Suprapubic skin (tissue), 4 donors: ENCODE results near the gene VWA2. TPM values are rescaled to one million over a fixed set of nuclear protein-coding genes. Genes with fewer than 3 reads are reported as not detected.

Source experiments
- DNase-seq, 2 donors: peaks; one replicate each; pipeline ENCODE4 v3.0.0-alpha.2; 2019; ENCODE audit warnings: low spot score in 2 of 2
- H3K27ac ChIP-seq: fragments of 200-600 bp; sonication (generic); one replicate; pipeline ENCODE4 v1.5.1; 2019
- H3K27me3 ChIP-seq: fragments of 200-600 bp; sonication (generic); one replicate; pipeline ENCODE4 v1.5.1; 2019
- H3K36me3 ChIP-seq: fragments of 200-600 bp; sonication (generic); one replicate; pipeline ENCODE4 v1.5.1; 2019
- H3K4me1 ChIP-seq: fragments of 200-600 bp; sonication (generic); one replicate; pipeline ENCODE4 v1.5.1; 2019
- H3K4me3 ChIP-seq: fragments of 200-600 bp; sonication (generic); one replicate; pipeline ENCODE4 v1.5.1; 2019; ENCODE audit warnings: mild to moderate bottlenecking
- H3K9me3 ChIP-seq: fragments of 200-600 bp; sonication (generic); one replicate; pipeline ENCODE4 v1.5.1; 2019
- EP300 ChIP-seq: sonication (generic); formaldehyde crosslinking; IDR thresholded peaks from one replicate; pipeline ENCODE4 v1.6.1; 2017; ENCODE audit warnings: antibody characterized with exemption
- POLR2A ChIP-seq, 2 donors: fragments of 450-650 bp; IDR thresholded peaks; one replicate each; pipeline ENCODE4 v1.6.1; 2017; ENCODE audit warnings: antibody characterized with exemption in 2 of 2, mild to moderate bottlenecking in 2 of 2, moderate library complexity in 2 of 2
- POLR2AphosphoS5 ChIP-seq, 3 donors: sonication (generic); formaldehyde crosslinking; IDR thresholded peaks; one replicate each; pipeline ENCODE4 v1.6.1; 2017; ENCODE audit warnings: antibody characterized with exemption in 3 of 3
- WGBS: methylation state at CpG from one replicate; pipeline ENCODE4 v1.1.5; 2018; 5-methylcytosine and 5-hydroxymethylcytosine counted together
- total RNA-seq, 4 donors: library from RNA; depleted of rRNA; stranded (reverse); fragments of >200 nt; gene quantifications; one replicate each; pipeline ENCODE4 v1.1.0, GENCODE V29; 2016
- TF ChIP-seq, protein P1 (sequence below), 2 donors: fragments of 200-600 bp in 1 of 2; fragments of 450-650 bp in 1 of 2; sonication (generic) in 1 of 2; IDR thresholded peaks; one replicate each; pipeline ENCODE4 v1.5.1; 2016 to 2019; ENCODE audit warnings: antibody characterized with exemption in 2 of 2, mild to moderate bottlenecking in 1 of 2, moderate library complexity in 1 of 2

Gene VWA2
- total RNA-seq, 4 donors from 2014 or later = 15.7 to 31.0 (median 20.2) TPM

DNA sequence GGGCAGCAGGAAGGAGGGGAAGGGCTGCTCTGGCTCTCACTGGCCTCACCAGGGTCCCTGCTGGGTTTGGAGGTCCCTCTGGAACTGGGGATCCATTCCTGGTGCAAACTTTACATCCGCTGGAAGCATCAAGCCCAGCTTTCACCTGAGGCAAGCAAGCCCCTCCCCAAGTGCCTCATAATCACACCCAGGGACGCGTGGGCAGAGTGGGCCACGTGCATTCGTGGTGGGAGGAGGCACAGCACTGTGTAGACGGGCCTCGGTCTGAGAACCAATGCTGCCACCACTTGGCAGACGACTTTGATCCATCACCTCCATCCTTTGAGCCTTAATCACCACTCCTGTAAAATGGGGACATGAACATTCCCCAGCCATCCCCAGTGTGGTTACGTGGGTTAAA lies 74.1 kb downstream of the VWA2 start:
- Histone ChIP-seq H3K9me3 (no peaks in the 10 kb centered on the region), H3K4me1 (no peaks in the 10 kb centered on the region), H3K4me3 (no peak overlapping the region), H3K36me3 (peaks cover 25% of the 10 kb centered on the region), H3K27me3 (no peaks in the 10 kb centered on the region), H3K27ac (no peak overlapping the region)
- DNase-seq = peak; percentile 45 to 50
- WGBS = over 99% methylated on average over 9 of the region's 9 CpGs
- TF ChIP-seq POLR2A (IDR thresholded peaks at IDR 0.05) (no peak), POLR2AphosphoS5 (IDR thresholded peaks at IDR 0.05) (no peak), EP300 (no peak)
- TF ChIP-seq, protein P1, sequence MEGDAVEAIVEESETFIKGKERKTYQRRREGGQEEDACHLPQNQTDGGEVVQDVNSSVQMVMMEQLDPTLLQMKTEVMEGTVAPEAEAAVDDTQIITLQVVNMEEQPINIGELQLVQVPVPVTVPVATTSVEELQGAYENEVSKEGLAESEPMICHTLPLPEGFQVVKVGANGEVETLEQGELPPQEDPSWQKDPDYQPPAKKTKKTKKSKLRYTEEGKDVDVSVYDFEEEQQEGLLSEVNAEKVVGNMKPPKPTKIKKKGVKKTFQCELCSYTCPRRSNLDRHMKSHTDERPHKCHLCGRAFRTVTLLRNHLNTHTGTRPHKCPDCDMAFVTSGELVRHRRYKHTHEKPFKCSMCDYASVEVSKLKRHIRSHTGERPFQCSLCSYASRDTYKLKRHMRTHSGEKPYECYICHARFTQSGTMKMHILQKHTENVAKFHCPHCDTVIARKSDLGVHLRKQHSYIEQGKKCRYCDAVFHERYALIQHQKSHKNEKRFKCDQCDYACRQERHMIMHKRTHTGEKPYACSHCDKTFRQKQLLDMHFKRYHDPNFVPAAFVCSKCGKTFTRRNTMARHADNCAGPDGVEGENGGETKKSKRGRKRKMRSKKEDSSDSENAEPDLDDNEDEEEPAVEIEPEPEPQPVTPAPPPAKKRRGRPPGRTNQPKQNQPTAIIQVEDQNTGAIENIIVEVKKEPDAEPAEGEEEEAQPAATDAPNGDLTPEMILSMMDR (IDR thresholded peaks at IDR 0.05) = no peak

- WGBS = 89% methylated on average over 11 of the region's 11 CpGs
- peak; percentile 52 to 59 for DNase-seq
- Histone ChIP-seq H3K4me1 (no peaks in the 10 kb centered on the region), H3K9me3 (no peaks in the 10 kb centered on the region), H3K27me3 (no peaks in the 10 kb centered on the region), H3K27ac (no peak overlapping the region), H3K4me3 (no peak overlapping the region), H3K36me3 (peaks cover 25% of the 10 kb centered on the region)
- TF ChIP-seq POLR2AphosphoS5 (IDR thresholded peaks at IDR 0.05) (no peak), POLR2A (IDR thresholded peaks at IDR 0.05) (no peak), EP300 (no peak)
- TF ChIP-seq, protein P1 (IDR thresholded peaks at IDR 0.05) = no peak
Measured at GRCh38 chr10:114313866-114314265, 74.8 kb downstream of the VWA2 start.

- H3K27me3 ChIP-seq = no peaks in the 10 kb centered on the region
- no peak overlapping the region for H3K4me3 ChIP-seq
- no peaks in the 10 kb centered on the region for H3K9me3 ChIP-seq
- peaks cover 22% of the 10 kb centered on the region for H3K36me3 ChIP-seq
- peak; percentile 51 to 75 for DNase-seq
- TF ChIP-seq, protein P1 (IDR thresholded peaks at IDR 0.05) = no peak
- TF ChIP-seq POLR2A (IDR thresholded peaks at IDR 0.05) = no peak
- TF ChIP-seq POLR2AphosphoS5 (IDR thresholded peaks at IDR 0.05) = no peak
- TF ChIP-seq EP300 = no peak
- 91% methylated on average over 17 of the region's 22 CpGs for WGBS
- H3K4me1 ChIP-seq = peaks cover 11% of the 10 kb centered on the region
- no peak overlapping the region for H3K27ac ChIP-seq
Measured at GRCh38 chr10:114315566-114316420, 76.7 kb downstream of the VWA2 start.

- H3K27ac ChIP-seq = no peak overlapping the region
- no peak for TF ChIP-seq POLR2AphosphoS5 (IDR thresholded peaks at IDR 0.05)
- TF ChIP-seq POLR2A (IDR thresholded peaks at IDR 0.05) = no peak
- TF ChIP-seq EP300 = no peak
- TF ChIP-seq, protein P1 (IDR thresholded peaks at IDR 0.05) = no peak
- DNase-seq = peak in 1 of 2 donors; percentile 41
- WGBS = 68% methylated on average over 5 of the region's 5 CpGs
- H3K36me3 ChIP-seq = peaks cover 16% of the 10 kb centered on the region
- no peaks in the 10 kb centered on the region for H3K27me3 ChIP-seq
- no peak overlapping the region for H3K4me3 ChIP-seq
- H3K4me1 ChIP-seq = peaks cover 17% of the 10 kb centered on the region
- H3K9me3 ChIP-seq = no peaks in the 10 kb centered on the region
Measured at GRCh38 chr10:114316744-114317143, 77.7 kb downstream of the VWA2 start.

DNA sequence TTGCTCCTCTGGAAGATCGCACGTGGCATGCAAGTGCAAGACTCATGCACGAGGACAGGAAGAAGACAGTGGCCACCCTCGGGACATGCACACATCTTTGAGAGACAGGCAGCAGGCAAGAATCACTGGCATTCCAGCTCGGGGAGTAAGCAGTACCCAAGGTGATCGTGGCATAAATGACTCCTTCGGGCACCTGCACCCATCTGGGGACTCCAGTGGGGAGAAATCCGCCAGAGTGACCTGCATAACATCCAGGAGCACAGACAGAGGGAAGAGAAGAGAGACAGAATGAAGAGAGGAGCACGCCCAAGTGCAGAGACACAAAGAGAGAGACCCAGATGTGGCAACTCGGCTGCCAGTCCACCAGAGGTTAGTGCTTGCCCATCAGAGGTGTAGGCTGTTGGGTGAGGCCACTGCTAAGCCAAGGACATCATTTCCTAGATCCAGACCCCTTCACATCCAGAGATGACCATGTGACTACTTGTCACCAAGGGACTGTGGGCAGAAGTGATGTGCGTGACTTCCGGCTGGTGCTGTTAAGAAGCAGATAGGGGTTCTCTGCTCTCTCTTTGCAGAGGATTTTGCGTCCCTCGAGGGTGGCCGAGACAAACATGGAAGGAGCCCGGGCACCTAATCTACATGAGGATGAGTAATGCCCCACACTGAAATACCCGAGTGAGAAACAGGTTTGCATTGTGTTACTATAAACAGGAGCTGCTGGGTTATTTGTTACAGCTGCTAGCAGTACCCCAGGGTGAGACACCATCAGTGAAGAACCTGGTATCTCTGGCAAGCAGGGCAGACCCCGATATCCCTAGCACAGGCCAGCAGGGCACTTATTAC lies 80.6 kb downstream of the VWA2 start:
- WGBS = 85% methylated on average over 17 of the region's 18 CpGs
- no peaks in the 10 kb centered on the region for H3K9me3 ChIP-seq
- no peaks in the 10 kb centered on the region for H3K36me3 ChIP-seq
- peaks cover 17% of the 10 kb centered on the region for H3K4me1 ChIP-seq
- DNase-seq = no peak
- no peak overlapping the region for H3K27ac ChIP-seq
- H3K4me3 ChIP-seq = no peak overlapping the region
- TF ChIP-seq POLR2A (IDR thresholded peaks at IDR 0.05) = no peak
- no peak for TF ChIP-seq POLR2AphosphoS5 (IDR thresholded peaks at IDR 0.05)
- TF ChIP-seq, protein P1 (IDR thresholded peaks at IDR 0.05) = no peak
- no peak for TF ChIP-seq EP300
- H3K27me3 ChIP-seq = no peaks in the 10 kb centered on the region
